SIG-M5 treated with dmso at 0.1 percent for 504 hours (cell line): ENCODE measurements around the gene ELMO1.

Source experiments
- DNase-seq: peaks from one replicate; lab custom pipeline; 2025; ENCODE audit not compliant: unreplicated experiment; lab: John Stamatoyannopoulos, UW

Gene ELMO1

DNA sequence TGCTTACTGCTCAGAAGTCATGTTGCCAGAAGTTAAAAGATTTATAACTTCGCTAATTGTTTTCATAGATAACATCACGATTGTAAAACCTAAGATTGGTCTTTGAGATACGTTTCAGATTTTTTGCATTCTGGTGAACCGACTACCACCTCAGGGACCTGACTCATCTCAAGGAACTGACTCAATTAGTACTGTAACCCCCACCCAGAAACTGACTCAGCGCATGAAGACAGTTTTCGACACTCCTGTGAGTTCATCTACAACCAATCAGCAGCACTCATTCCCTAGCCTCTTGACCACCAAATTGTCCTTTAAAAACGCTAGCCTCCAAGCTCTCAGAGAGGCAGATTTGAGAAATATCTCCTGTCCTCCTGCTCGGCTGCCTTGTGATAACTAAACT lies 72.3 kb downstream of the ELMO1 start:
- DNase-seq = no peak

DNA sequence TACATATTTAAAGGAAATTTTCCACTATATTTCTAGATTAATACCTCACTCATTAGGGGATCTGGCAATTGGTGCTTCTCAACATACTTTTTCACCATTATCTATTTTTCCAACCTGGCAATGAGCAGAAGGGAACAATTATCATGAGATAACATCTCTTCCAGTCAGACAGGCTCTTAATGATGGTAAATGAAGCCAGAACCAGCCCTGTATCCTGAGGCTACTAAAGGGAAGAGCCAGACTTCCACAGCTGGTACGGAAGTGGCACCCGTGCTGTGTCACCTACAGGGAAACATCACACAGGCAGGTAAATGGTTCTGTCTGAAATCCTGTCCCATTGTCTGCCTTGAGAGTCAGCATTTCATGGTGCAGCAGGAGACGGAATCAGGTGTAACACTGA lies 75.9 kb downstream of the ELMO1 start:
- DNase-seq = no peak

- DNase-seq = no peak
Measured at GRCh38 chr7:37371755-37372154, 76.9 kb downstream of the ELMO1 start.

DNA sequence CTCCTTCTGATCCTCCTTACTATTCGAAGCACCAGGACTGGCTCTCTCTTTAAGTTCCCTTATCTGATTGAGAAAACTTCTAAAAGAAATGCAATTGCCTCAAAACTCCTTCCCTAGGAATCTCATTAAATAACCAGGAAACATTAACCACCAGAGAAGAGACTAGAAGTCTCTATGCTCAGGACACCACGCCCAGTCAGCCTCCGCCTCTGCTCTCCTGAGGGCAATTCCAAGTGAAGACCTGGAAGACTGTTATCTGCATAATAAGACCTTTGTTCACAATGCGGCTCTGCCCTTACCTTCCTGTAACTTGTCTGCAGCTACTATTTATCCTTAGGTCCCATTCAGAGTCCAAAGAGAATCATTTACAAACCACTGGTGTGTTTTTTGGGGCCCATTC lies 78.8 kb downstream of the ELMO1 start:
- no peak for DNase-seq

GRCh38 chr7:37368540-37368939 lies 80.1 kb downstream of the ELMO1 start:
- no peak for DNase-seq

- no peak for DNase-seq
Measured at GRCh38 chr7:37367010-37367409, 81.7 kb downstream of the ELMO1 start.

- DNase-seq = no peak
Measured at GRCh38 chr7:37366445-37366844, 82.2 kb downstream of the ELMO1 start.

GRCh38 chr7:37365405-37365804 lies 83.3 kb downstream of the ELMO1 start:
- no peak for DNase-seq

DNA sequence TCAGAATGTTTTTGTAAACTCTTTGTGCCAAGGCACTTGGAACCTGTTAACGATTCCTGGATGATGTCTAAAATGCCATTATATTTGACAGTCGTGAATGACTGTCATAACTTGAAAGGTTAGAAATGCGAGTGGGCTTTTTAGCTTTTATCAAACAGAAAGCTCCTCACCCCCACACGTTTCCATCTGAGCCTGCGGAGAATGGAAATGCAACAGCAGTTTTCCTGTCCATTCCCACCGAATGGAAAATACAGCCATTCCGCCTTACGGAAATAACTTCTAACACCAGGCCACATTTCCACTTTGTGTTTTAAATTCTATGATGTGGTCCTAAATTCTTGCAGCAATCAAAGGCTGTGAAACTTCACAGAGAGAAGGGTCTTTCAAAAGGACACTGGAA lies 83.8 kb downstream of the ELMO1 start:
- no peak for DNase-seq

DNA sequence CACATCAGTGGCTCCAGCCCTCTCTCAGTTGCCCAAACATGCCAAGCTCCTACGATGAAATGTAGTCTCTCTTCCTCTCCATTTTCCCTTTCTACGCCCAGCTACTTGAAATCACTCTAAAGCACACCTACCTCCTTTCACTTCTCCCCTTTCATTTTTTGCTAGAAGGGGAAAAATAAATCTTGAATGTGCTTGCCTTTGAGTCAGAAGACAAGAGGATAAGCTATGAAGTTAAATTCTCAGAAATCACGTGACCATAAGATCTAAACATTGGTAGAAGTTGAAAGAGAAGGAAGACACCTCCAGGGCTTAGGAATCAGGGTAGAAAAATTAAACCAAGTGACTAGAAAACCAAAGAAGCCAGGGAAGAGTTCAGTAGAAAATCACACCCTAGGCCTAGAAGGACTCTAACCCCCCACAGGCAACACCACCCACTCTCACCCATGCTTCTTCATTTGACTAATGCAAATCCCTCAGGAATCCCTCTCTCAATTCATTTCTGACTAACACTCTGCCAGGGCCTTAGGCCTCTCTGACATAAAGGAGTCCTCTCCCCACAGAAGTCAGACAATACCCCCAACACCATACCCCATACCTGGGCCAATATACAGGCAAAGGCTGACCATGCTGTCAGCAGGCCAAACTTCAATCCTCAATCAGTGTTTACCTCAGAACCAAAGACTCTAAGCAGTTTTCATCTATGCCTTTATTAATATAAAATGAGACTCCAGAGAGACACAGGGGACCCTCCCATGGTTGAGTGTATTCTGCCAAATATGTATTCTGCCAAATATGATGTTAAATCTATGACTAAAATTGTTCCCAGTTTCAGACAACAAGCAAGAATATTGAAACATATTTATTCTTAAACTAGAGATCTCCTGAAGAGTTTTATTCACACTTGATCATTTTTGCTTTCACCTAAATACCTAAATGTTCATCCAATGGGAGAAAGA lies 84.8 kb downstream of the ELMO1 start:
- DNase-seq = no peak

DNA sequence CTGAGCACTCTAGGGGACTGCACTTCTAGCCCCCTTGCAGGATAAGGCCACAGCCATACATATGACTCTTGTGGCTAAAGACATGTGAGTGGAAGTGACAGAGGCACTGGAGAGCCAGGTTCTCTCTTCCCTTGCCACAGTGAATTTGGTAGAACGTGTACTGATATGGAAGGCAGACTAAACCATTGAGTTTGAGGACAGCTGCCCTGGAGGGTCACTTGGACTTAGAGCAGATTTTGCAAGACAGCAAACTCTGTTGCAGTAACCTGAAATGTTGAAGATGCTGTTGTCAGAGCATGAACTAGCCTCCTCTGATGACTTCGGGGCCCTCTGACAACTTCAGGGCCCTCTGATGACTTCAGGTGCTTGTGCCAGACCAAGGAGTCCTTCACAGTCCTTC lies 85.9 kb downstream of the ELMO1 start:
- no peak for DNase-seq

DNA sequence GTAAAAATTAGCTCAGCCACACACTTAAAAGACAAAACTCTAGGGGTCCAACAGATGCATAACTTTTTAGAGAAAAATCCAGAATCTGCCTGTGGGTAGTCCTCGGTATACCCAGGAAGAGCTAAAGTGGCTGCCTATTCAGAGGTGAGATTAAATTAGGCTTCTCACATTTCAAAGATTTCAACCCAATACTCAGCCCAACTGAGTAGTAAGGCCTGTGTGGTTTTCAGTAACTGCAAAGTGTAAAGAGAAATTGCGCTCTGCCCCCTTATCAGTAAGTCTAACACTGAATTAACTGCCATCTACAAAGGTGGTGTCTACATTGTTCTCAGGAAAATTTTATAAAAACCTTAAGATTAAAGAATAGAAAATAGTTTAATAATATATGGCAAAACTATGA lies 88.2 kb downstream of the ELMO1 start:
- DNase-seq = no peak

DNA sequence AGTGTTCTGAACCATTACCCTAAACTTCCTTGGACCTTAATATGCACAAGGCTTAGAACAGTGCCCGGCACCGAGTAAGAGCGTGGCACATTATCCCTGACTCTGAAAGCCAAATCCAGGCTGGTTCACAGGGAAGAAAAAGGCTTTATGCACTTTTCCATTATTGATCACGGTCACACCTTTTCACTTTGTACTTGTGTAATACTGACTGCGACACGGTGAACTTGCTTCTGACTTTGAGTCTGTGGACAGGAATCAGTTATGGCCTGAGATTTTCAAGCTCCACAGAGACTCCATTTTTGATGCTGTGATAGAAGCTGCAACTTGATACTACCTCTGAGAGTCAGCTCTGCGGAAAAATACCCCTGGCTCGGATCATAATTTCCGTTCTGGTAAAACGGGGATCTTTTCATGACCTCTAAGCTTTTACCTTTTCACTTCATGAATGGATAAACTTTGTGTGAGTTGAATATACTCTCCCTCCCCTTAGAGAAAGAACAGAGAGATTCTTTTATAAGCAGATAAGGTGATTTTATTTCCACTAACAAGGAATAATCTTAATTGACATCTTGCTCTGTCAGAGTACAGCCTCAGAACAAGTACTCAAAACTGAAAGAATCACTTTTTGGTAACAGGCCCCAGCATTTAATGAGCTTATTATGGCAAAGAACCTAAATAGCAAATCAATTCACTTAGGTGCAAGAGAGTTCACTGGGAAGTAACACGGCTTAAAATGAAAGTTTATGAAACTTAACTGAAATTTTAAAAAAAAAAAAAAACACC lies 88.8 kb downstream of the ELMO1 start:
- DNase-seq = no peak

DNA sequence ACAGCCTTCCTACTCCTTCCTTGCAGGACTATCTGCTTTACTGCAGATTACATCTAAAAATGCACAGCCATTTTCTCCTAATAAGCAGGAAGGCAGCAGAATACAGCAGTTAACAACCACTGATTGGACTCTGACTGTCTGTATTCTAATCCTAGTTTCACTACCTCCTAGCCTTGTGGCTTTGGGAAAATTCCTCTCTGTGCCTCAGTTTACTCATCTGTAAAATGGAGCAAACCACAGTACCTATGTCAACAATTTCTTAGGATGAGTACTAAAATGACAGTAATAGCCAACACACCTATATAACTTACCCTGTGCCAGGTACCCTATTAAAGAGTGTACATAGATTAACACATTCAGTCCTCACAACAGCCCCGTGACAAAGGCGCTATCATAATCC lies 89.5 kb downstream of the ELMO1 start:
- no peak for DNase-seq

- no peak for DNase-seq
Measured at GRCh38 chr7:37357637-37357996, 91.0 kb downstream of the ELMO1 start.

- no peak for DNase-seq
Measured at GRCh38 chr7:37356911-37357636, 91.6 kb downstream of the ELMO1 start.

GRCh38 chr7:37354656-37355131 lies 94.0 kb downstream of the ELMO1 start:
- DNase-seq = peak; percentile 94

- DNase-seq = no peak
Measured at GRCh38 chr7:37353949-37354655, 94.6 kb downstream of the ELMO1 start.

- DNase-seq = peak; percentile 45
Measured at GRCh38 chr7:37352974-37353948, 95.4 kb downstream of the ELMO1 start.
